Transverse colon (tissue), 4 donors: Measurements from ENCODE around the gene CNOT11.

Experiments used
- CTCF ChIP-seq, 5 experiments: fragments of 200-600 bp in 3 of 5; fragments of 450-650 bp in 2 of 5; sonication (generic) in 3 of 5; IDR thresholded peaks; 1 replicate in 2 of 5; 2 replicates in 3 of 5; pipeline ENCODE4 v1.5.1; 2016 to 2017; ENCODE audit warnings: antibody characterized with exemption in 5 of 5, inconsistent platforms in 3 of 5, mild to moderate bottlenecking in 2 of 5, moderate library complexity in 1 of 5
- POLR2A ChIP-seq: fragments of 450-650 bp; IDR thresholded peaks from one replicate; pipeline ENCODE4 v1.6.1; 2016; ENCODE audit warnings: antibody characterized with exemption, mild to moderate bottlenecking, moderate library complexity
- POLR2AphosphoS5 ChIP-seq, 3 donors: sonication (generic); formaldehyde crosslinking; IDR thresholded peaks; one replicate each; pipeline ENCODE4 v1.6.1; 2016; ENCODE audit warnings: antibody characterized with exemption in 3 of 3

DNA sequence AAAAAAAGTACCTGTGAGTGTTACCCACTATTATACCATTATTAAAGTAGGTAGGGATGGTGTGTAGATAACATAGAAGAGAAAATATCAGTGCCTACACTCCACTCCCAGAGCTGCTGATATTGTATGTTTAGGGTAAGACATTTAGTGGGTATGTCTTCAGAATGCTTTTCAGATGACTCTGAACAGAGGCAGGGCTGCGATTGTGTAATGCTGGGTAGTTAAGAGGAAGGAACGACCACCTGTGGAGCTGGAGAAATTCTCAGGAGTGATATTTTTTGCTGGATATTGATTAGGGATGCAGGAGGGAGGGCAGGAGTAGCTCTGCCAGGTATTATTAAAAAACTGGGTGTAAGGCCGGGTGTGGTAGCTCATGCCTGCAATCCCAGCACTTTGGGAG lies 2.8 kb downstream of the CNOT11 start:
- TF ChIP-seq CTCF (IDR thresholded peaks at IDR 0.05) (no peak), POLR2AphosphoS5 (IDR thresholded peaks at IDR 0.05) (no peak), POLR2A (no peak)
